ENCODE data around the gene CCR5. TPM values are rescaled to one million over a fixed set of nuclear protein-coding genes. Genes with fewer than 3 reads are reported as not detected.

Gene CCR5
- total and polyA plus RNA-seq, 2 of the 13 experiments (the other 11 are each of a cell fraction or from before 2014, with no cell fraction given): not detected

GRCh38 chr3:46334741-46335478 is 35.8 kb upstream of the CCR5 start (continued):
- no peak for TF ChIP-seq ARID5B (CRISPR knock-in tag; IDR thresholded peaks at IDR 0.05)

DNA sequence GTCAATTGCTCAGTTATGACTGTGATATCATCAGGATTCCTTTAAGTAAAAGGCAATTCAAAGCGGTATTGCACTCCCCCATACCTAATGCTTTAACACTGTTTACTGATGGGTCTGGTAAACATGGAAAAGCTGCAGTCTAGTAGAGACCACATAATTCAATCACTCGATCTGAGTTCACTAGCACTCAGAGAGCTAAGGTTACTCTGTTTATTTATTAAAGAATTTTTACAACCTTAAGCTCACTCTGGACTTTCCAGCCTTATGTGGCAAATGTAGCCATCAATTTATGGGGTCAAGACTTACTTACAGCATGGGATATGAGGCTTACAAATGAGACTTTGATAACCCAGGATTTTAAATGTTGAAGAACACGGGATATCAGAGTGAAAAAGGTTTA is 35.2 kb upstream of the CCR5 start:
- WGBS (ENCODE audit: low lambda C conversion rate): 0% methylated on average over 3 of the region's 3 CpGs
- ChIA-PET CTCF (ENCODE audit: low intra/inter-chr PET ratio, low total read pairs) (no interaction called here), POLR2A (no interaction called here)
- 0 out of 5 replicates have a peak, but pooled peaks cover 0 to 3% of the 10 kb centered on the region in 2 experiments for H3K27me3 ChIP-seq (ENCODE audit: control insufficient read depth in 1 of 2, insufficient read depth in 2 of 2, low read length in 2 of 2)
- H3K9ac ChIP-seq (ENCODE audit: insufficient read depth, low read depth, low read length): no peak overlapping the region
- in situ Hi-C loops (cut with HindIII; ENCODE audit: extremely low pct_ligation_motif_present, low pct_unique_long_range_greater_than_20kb) (no loop called here), intact Hi-C loops (cut with micrococcal nuclease; ENCODE audit: unreplicated experiment) (no loop called here)
- H3K36me3 ChIP-seq (replicated peaks in 1 of 2; ENCODE audit: control insufficient read depth in 1 of 2, insufficient read depth in 2 of 2, low read length in 2 of 2): no peaks in the 10 kb centered on the region
- FAIRE-seq: no peak
- peaks cover 29% of the 10 kb centered on the region for H3K9me3 ChIP-seq (ENCODE audit: low read length)
- no peak for DNase-seq (ENCODE audit: low spot score)
- no peaks in the 10 kb centered on the region for H3K4me1 ChIP-seq (ENCODE audit: insufficient read depth, low read length)
- no peak overlapping the region for H3K4me3 ChIP-seq (replicated peaks in 1 of 3; ENCODE audit: insufficient read depth in 1 of 3, low read depth in 2 of 3, low read length in 3 of 3)
- H4K20me1 ChIP-seq (ENCODE audit: insufficient read depth, low read length): no peaks in the 10 kb centered on the region
- H3K27ac ChIP-seq (ENCODE audit: extremely low read length, insufficient read depth, low read length): no peak overlapping the region
- BruUV-seq (replicated peaks): no TSS peak
- no peak overlapping the region for H2AFZ ChIP-seq (ENCODE audit: low read length)
- no peak for ATAC-seq
- no peaks in the 10 kb centered on the region for H3K79me2 ChIP-seq (ENCODE audit: insufficient read depth, low read length)
- no peak overlapping the region for H3K4me2 ChIP-seq (ENCODE audit: low read depth, low read length)
- TF ChIP-seq ZSCAN29 (CRISPR knock-in tag; conservative IDR thresholded peaks at IDR 0.05) (no peak), SALL2 (CRISPR knock-in tag; IDR thresholded peaks at IDR 0.05) (no peak), KAT7 (CRISPR knock-in tag; IDR thresholded peaks at IDR 0.05; ENCODE audit: borderline replicate concordance) (no peak), SALL1 (CRISPR knock-in tag; IDR thresholded peaks at IDR 0.05) (no peak), FOSL2 (CRISPR knock-in tag; IDR thresholded peaks at IDR 0.05) (no peak), ATM (IDR thresholded peaks at IDR 0.05; ENCODE audit: borderline replicate concordance) (no peak), ZBTB21 (CRISPR knock-in tag; IDR thresholded peaks at IDR 0.05) (no peak), HOXA9 (CRISPR knock-in tag; IDR thresholded peaks at IDR 0.05; ENCODE audit: borderline replicate concordance) (no peak), ERF (CRISPR knock-in tag; IDR thresholded peaks at IDR 0.05) (no peak), ZBTB14 (CRISPR knock-in tag; IDR thresholded peaks at IDR 0.05) (no peak), ZNF136 (CRISPR knock-in tag; IDR thresholded peaks at IDR 0.05; ENCODE audit: low read depth) (no peak), TARDBP (CRISPR knock-in tag; IDR thresholded peaks at IDR 0.05) (no peak), PLSCR1 (CRISPR knock-in tag; IDR thresholded peaks at IDR 0.05; ENCODE audit: borderline replicate concordance) (no peak), TAF1 (CRISPR knock-in tag; IDR thresholded peaks at IDR 0.05) (no peak)
- TF ChIP-seq, protein P1, sequence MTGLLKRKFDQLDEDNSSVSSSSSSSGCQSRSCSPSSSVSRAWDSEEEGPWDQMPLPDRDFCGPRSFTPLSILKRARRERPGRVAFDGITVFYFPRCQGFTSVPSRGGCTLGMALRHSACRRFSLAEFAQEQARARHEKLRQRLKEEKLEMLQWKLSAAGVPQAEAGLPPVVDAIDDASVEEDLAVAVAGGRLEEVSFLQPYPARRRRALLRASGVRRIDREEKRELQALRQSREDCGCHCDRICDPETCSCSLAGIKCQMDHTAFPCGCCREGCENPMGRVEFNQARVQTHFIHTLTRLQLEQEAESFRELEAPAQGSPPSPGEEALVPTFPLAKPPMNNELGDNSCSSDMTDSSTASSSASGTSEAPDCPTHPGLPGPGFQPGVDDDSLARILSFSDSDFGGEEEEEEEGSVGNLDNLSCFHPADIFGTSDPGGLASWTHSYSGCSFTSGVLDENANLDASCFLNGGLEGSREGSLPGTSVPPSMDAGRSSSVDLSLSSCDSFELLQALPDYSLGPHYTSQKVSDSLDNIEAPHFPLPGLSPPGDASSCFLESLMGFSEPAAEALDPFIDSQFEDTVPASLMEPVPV (CRISPR knock-in tag; IDR thresholded peaks at IDR 0.05): no peak
